HG03108 (cell line): ENCODE results near the gene GSE1.

Experiments used
- ATAC-seq: cut with Tn5 transposase; IDR thresholded peaks from one replicate; pipeline ENCODE4 v1.9.1; 2021; ENCODE audit warnings: moderate library complexity; ENCODE audit not compliant: unreplicated experiment

GSE1 gene

DNA sequence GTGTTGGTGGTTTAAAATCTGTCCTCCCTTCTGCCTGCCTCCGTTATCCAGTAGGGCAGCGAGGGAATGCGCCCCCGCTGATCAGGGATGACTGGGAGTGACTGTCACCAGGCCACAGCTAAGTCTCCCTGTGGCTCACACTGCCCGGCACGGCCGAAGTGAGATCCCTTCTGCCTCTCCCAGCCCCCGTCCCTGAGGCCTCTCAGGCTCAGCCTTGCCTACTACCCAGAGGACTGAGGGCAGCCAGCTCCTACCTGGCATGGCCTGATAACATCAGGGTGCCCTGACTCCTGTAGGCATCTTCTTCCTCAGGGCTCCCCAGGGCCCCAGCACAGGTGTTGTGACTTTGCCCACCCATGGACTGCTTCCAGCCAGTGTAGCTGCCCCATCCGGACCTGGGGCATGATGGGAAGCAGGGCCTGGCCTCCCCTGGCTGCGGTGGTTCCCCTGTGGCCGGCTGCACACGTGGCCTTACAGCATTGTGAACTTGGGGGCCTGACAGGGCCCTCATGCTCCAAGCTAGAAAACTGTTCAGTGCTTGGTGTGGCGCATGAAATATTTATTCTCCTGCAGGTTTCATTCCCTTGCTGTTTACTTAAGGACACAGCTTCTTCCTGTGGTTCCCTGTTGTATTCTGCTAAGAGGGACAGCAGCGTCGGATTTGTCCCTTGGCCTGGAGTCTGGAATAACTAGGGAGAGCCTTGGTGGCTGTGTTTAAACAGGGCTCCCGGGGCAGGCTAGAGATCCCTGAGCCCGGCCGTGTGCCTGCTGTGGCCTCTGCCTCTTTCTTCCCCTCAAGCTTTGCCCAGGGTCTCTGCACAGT lies 45.6 kb downstream of the GSE1 start:
- no peak for ATAC-seq

DNA sequence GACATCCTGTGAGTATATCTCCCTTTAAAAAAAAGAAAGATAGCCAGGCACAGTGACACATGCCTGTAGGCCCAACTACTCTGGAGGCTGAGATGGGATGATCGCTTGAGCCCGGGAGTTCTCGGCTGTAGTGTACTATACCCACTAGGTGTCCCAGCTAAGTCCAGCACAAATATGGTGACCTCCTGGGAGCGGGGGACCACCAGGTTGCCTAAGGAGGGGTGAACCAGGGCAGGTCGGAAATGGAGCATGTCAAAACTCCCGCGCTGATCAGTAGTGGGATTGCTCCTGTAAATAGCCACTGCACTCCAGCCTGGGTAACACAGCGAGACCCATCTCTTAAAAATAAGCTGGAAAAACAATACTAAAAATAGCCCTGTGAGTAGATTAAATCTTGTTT lies 46.2 kb downstream of the GSE1 start:
- no peak for ATAC-seq

DNA sequence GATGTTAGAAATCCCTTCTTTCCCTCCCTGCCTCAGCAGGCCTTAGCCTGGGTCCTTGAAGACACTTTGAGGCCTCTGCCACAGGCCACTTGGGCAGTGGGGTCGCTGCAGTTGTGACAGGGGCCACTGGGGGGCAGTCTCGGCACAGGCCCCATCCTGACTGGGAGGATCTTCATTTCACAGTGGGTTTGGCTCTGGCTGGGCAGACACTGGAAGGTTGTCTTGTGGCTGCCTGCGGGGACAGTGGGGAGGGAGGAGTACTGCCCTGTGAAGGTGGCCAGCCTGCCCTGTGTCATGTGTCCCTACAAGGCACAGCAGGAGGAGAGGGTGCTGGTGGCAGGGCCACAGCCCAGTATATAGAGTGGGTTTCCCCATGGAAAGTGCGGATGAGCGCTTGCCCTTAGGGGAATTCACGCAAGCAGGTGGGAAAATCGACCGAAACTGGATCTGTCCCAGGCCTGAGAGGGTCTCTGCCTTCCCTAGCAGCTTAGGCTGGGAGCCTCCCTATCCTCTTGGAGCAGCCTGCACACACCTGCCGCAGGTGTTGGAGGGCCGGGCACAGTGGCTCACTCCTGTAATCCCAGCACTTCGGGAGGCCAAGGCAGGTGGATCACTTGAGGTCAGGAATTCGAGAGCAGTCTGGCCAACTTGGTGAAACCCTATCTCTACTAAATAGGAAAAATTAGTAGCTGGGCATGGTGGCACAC lies 46.8 kb downstream of the GSE1 start:
- ATAC-seq = no peak

DNA sequence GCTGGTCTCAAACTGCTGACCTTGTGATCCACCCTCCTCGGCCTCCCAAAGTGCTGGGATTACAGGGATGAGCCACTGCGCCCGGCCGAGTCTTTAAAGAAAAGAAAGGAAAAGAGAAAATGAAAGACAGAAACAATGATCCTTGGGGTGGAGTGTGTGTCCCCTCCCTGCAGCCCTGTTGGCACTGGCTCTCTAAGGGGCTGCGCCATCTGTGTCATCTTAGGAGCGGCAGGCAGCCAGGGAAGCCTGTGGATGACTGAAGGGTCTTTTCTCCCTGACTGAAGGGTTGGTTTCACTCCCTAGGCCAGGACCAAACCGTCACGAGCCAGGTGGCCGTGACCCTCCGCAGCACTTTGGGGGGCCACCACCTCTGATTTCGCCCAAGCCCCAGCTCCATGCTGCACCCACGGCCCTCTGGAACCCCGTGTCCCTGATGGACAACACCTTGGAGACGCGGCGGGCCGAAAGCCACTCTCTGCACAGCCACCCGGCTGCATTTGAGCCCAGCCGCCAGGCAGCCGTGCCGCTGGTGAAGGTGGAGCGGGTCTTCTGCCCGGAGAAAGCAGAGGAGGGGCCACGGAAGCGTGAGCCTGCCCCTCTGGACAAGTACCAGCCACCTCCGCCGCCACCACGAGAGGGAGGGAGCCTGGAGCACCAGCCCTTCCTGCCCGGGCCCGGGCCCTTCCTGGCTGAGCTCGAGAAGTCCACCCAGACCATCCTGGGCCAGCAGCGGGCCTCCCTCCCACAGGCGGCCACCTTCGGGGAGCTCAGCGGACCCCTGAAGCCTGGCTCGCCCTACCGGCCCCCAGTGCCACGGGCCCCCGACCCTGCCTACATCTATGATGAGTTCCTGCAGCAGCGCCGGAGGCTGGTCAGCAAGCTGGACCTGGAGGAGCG lies 48.0 kb downstream of the GSE1 start:
- no peak for ATAC-seq

DNA sequence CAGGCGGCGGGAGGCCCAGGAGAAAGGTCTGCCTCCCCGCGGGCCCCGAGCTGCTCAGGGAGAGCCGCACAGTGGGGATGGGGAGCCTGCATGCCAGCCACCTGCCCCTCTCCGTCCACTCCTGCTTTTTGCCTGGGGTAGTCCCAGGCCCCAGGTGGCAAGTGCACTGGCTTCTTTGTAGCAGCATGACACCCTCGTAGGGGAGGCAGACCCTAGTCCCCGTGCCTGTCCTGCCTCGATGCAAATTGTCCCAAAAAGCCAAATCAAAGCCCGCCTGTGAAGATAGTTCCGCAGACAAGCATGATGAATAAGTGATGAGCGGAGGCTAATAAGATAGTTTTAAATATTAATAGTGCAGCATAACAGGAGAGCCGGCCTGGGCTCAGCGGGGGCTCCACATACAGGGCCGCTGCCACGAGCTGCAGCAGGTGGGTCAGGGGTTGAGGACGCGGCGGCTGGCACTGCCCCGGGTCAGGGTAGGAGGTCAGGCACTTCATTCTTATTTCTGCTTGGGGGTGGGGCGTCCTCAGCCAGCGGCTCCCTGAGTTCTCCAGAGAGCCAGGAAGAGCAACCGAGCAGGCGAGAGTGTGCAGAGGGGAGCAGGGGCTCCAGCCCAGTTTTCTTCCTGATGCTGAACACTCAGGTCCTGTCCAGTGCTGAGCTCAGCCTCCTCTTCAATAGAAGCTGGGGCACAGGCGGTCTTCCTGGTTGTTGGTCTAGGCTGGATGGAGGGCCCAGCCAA lies 48.8 kb downstream of the GSE1 start:
- no peak for ATAC-seq

DNA sequence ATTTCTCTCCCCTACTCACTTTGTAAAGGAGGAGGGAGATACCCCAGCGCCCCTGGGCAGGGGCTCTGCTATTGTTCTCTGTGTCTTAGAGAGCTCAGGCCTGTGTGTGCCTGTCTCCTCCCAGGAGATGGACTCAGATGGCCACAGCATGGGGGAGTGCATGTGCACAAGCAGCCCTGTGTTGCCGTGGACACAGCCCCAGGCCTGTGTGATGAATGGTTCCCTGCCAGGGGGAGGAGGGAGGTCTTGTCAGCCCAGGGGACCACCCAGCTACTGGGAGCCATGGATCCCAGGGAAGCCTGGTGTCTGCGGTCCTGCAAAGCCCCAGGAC lies 49.3 kb downstream of the GSE1 start:
- no peak for ATAC-seq

DNA sequence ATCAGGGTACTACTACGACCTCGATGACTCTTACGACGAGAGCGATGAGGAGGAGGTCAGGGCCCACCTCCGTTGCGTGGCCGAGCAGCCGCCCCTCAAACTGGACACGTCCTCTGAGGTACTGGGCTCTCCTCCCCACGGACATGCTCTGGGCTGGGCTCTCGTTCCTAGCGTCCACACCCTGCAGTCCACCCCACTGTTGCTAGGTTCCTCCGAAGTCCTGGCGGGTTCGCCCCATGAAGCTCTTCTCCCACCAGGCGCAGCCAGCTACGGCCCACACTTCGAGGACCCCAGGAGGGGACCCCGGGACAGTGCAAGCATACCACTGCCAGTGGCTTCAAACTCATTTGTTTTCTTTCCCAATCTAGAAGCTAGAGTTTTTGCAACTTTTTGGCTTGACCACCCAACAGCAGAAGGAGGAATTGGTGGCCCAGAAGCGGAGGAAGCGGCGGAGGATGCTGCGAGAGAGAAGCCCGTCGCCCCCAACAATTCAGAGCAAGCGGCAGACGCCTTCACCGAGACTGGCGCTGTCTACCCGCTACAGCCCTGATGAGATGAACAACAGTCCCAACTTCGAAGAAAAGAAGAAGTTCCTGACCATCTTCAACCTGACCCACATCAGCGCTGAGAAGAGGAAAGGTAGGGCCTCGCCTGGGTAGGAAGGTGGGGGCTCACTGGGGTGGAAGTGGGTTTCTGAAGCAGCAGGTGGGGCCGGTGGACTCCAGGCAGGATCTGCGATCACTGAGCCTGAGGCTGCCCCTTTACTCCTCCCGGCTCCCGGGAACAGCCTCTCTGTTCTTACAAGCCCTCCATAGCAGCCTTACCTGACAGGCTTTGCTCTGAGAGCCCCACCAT lies 50.1 kb downstream of the GSE1 start:
- no peak for ATAC-seq

DNA sequence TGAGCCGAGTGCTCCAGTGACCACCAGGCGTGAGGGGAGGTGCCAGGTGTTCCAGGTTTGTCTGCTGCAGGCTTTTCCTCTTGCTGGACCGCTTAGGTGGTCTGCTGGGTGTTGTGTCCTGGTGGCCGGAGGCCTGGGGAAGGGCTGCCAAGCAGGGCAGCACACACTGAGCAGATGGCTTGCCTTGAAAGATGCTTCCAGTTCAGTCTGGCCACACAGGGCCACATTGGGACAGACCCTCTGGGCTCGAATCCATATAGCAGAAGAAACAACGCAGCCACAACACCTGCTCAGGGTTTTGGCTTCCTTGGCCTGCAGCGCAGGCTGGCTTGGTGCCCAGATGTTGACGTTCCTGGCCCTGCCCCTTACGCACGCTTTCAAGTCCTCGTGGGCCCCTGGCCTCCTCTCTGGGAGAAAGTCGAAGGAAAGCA lies 50.8 kb downstream of the GSE1 start:
- ATAC-seq = no peak

DNA sequence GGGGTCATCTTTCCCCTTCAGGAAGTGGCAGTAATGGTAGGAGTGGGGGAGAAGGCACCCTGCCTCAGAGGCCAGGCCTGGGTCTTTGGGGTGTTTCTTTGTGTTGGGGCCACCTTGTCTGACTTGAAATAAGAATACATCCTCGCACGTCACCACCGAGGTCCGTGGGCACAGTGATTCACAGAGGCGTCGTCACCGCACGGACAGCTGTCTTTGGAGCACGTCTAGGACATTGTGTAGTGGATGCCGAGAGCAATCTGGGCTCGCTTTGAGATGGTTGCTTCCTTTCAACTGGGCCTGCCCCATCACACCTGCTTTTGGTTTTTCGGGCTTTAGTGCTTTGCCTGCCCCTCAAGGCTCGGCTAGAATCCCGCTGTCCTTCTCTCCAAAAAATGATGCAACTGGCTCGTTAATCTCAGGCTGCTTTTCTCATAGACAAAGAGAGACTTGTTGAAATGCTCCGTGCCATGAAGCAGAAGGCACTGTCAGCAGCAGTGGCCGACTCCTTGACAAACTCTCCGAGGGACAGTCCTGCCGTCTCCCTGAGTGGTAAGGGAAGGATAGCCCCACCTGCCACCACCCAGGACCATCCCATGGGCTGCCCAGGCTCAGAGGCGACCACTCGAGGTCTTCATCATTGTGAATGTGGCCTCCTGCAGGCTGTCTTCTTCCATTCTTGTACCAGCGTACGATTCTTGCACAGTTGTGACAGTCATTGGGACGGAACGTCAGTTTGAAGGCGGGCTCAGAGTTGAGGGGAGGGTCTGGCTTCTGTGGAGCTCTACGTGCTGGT lies 51.7 kb downstream of the GSE1 start:
- ATAC-seq = no peak

DNA sequence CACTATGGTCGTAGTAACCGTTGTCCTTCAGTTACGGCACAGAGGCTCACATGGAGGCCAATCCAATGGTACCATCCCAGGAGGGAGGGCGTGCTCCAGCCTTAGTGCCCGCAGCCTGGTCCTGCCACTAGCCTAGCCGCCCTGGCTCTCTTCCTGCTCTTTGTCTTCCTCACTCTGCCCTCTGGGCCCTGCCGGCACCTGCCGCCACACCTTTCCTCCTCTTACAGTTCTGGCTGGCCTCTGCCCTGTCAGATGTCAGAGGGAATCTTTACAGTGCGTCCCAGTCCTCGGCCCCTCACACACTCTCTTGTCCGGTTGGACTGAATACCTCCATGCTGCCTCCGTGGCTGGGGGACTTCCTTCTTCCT lies 52.2 kb downstream of the GSE1 start:
- ATAC-seq = no peak

DNA sequence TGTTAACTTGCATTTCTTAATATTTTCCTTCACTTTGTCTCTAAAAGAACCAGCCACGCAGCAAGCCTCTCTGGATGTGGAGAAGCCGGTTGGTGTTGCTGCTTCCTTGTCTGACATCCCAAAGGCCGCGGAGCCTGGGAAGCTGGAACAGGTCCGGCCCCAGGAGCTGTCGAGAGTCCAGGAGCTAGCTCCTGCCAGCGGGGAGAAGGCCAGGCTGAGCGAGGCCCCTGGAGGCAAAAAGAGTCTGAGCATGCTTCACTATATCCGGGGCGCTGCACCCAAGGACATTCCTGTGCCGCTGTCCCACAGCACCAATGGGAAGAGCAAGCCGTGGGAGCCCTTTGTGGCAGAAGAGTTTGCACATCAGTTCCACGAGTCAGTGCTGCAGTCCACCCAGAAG lies 52.8 kb downstream of the GSE1 start:
- ATAC-seq = no peak

DNA sequence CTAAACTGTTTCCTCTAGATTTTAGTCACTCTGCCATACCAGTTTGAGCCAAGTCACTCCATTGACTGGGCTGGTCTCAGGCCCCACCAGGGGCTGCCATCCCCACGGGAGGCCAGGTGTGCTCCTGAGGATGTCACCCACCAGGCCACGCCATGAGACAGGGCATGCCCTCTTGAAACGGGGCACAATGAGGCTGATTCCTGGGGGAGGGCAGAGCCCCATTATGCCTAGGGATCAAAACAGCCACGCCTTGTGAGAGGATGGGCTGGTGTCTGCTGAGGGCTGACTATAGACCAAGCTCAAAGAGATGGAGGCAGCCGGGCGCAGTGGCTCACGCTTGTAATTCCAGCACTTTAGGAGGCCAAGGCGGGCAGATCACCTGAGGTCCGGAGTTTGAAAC lies 54.1 kb downstream of the GSE1 start:
- no peak for ATAC-seq

DNA sequence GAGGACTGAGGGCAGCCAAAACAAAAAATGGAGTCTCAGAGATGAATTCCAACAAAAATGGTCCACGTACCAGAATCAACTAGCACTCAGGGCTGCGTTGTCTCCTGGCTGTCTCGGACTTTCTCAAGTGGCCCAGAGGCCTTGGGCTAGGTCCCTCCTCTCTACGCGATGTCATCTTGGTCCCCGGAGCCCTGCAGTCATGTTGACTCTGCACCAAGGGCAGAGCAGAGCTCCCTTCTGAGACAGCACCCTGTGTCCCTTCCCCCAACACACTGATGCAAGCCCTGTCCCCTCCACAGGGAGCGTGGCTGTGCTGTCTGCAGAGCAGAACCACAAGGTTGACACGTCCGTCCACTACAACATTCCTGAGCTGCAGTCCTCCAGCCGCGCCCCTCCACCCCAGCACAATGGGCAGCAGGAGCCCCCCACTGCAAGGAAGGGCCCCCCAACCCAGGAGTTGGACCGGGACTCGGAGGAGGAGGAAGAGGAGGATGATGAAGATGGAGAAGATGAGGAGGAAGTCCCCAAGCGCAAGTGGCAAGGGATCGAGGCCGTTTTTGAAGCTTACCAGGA lies 54.8 kb downstream of the GSE1 start:
- ATAC-seq = no peak

DNA sequence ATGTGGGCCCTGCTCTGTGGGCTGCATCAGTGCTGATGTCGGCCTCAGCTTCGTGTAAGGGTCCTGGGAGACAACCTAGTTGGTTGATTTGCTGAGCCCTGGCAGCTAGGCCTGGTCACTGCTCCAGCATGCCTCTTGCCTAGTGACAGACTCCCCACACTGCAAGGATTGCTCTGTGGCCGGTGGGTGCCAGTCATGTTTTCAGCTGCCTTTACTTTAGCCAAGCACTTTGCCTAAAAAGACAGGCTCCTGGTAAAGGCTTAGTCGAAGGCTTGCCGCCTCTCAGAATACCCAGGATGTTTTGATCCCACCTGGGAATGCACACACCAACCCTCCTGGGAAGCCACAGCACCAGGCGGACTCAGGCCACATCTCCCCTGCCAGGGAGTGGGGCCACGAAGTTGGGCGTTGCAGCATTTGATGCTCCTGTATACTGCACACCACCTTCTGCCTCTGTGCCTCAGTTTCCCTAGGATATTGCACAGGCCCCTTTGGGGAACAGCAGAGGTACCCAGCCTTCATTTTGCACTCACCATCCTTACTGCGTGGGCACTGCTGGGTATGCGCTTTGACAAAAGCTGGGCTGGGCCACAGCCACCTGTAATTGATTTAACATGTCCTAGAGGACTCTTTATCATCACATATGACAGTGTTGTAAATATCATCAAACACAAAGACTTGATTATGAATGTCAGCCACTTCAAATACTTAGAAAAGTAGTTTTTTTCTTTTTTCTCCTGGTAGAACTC lies 55.7 kb downstream of the GSE1 start:
- ATAC-seq = no peak

DNA sequence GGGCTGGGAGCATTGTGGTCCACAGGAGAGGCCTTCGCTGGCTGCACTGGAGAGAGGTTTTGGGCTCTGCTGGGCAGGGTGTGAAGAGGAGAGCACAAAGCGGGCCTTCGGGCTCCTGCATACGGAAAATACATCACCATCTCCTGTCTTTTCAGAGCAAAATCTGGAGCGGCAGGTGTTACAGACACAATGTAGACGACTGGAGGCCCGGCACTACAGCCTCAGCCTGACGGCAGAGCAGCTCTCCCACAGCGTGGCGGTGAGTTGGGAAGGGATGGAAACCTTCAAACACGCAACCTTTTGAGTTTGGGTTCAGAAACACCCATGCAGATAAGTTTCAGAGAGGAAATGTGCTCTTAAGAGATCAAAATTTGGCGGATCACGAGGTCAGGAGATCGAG lies 57.7 kb downstream of the GSE1 start:
- ATAC-seq = no peak

DNA sequence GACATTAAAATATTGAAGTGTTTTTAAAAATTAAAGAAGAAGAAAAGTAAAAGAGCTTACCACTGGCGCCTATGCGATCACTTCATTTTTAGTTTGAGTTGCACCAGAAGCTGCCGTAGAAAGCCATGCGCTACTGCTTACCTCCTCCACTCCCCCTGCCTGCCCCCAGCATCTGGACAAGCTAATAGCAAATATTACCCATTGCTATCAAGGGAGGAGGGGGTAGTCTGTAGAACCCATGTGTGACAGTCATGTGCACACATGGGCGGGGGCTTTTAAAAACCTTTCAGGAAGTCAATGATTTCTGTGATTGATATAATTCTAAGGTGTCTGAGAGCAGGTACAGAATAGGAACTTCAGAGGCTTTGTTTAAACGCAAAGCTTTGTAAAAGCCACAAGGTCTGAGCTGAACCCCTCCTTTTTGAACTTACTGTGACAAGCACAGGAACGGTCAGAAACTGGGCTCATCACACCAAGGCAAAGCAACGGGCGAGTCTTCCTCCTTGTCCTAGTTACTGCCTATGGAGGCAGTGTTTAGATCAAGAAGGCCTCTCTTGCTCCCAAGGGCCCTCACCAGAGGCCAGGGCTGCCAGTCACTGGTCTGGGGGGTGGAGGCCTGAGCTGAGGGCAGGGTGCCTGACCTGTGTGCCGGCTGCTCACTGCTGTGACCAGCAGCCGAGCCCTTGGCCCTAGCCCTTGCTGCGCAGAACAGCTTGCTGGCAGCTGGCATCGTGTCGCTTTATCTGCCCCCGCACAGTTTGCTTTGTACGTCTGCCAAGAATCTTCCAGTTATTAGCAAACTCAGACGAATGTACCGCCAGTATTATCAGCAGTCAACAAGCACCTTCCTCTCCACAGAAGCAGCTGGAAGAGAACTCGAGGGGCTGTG lies 60.7 kb downstream of the GSE1 start:
- ATAC-seq = no peak

DNA sequence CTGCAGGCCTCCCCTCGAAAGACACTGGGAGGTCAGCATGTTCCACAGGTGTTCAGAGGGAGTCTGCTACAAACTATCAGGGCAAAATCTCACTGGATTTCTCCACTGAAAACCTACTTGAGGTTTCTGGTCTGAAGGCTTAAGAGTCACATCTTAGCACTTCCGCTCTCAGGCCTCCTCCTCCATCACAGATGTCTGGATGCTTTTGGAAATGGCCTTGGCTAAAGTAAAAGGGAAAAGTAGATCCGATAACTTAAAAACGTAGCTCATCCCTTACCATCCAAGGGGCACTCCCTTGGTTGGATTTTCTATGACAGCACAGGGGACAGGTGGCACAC lies 61.3 kb downstream of the GSE1 start:
- no peak for ATAC-seq
